ENCODE results near the gene ZC3H11A. TPM values are rescaled to one million over a fixed set of nuclear protein-coding genes. Genes with fewer than 3 reads are reported as not detected.

ZC3H11A gene
- total RNA-seq, 4 donors from 2014 or later, result 99.8 to 153 (median 110) TPM

GRCh38 chr1:203807196-203807595 is 11.8 kb downstream of the ZC3H11A start:
- Histone ChIP-seq H3K36me3 (peaks cover 45% of the 10 kb centered on the region), H3K27ac (no peak overlapping the region), H3K27me3 (no peaks in the 10 kb centered on the region), H3K4me1 (peaks cover 14% of the 10 kb centered on the region), H3K4me3 (no peak overlapping the region), H3K9me3 (no peaks in the 10 kb centered on the region)
- DNase-seq (ENCODE audit: low spot score in 2 of 2), result no peak
- WGBS, result 84% methylated on average over 2 of the region's 2 CpGs
- TF ChIP-seq POLR2AphosphoS5 (IDR thresholded peaks at IDR 0.05) (no peak), POLR2A (IDR thresholded peaks at IDR 0.05) (no peak), CTCF (IDR thresholded peaks at IDR 0.05) (no peak), EP300 (IDR thresholded peaks at IDR 0.05) (no peak)

- peaks cover 3% of the 10 kb centered on the region for H3K4me1 ChIP-seq
- no peak overlapping the region for H3K4me3 ChIP-seq
- no peak for DNase-seq (ENCODE audit: low spot score in 2 of 2)
- peaks cover 57% of the 10 kb centered on the region for H3K36me3 ChIP-seq
- WGBS, result 95% methylated on average over 2 of the region's 2 CpGs
- H3K27me3 ChIP-seq, result no peaks in the 10 kb centered on the region
- no peak overlapping the region for H3K27ac ChIP-seq
- TF ChIP-seq POLR2A (IDR thresholded peaks at IDR 0.05), result no peak
- no peak for TF ChIP-seq EP300 (IDR thresholded peaks at IDR 0.05)
- no peak for TF ChIP-seq POLR2AphosphoS5 (IDR thresholded peaks at IDR 0.05)
- TF ChIP-seq CTCF (IDR thresholded peaks at IDR 0.05), result no peak
- no peaks in the 10 kb centered on the region for H3K9me3 ChIP-seq
Measured at GRCh38 chr1:203813581-203814341, 18.3 kb downstream of the ZC3H11A start.

- TF ChIP-seq EP300 (IDR thresholded peaks at IDR 0.05) (no peak), POLR2A (IDR thresholded peaks at IDR 0.05) (no peak), POLR2AphosphoS5 (IDR thresholded peaks at IDR 0.05) (no peak), CTCF (IDR thresholded peaks at IDR 0.05) (no peak)
- no peak overlapping the region for H3K27ac ChIP-seq
- H3K4me3 ChIP-seq, result no peak overlapping the region
- no peaks in the 10 kb centered on the region for H3K4me1 ChIP-seq
- H3K9me3 ChIP-seq, result no peaks in the 10 kb centered on the region
- WGBS, result 95% methylated on average over 6 of the region's 6 CpGs
- no peak for DNase-seq (ENCODE audit: low spot score in 2 of 2)
- H3K27me3 ChIP-seq, result no peaks in the 10 kb centered on the region
- H3K36me3 ChIP-seq, result peaks cover 84% of the 10 kb centered on the region
Measured at GRCh38 chr1:203818399-203818798, 23.0 kb downstream of the ZC3H11A start.

- no peaks in the 10 kb centered on the region for H3K27me3 ChIP-seq
- no peak overlapping the region for H3K4me3 ChIP-seq
- WGBS, result 74% methylated on average over 1 of the region's 1 CpG
- H3K9me3 ChIP-seq, result no peaks in the 10 kb centered on the region
- TF ChIP-seq CTCF (IDR thresholded peaks at IDR 0.05), result no peak
- no peak for DNase-seq (ENCODE audit: low spot score in 2 of 2)
- no peak overlapping the region for H3K27ac ChIP-seq
- no peaks in the 10 kb centered on the region for H3K4me1 ChIP-seq
- H3K36me3 ChIP-seq, result peaks cover 83% of the 10 kb centered on the region
Measured at GRCh38 chr1:203823306-203823705, 27.9 kb downstream of the ZC3H11A start.

GRCh38 chr1:203826175-203826574 is 30.8 kb downstream of the ZC3H11A start:
- Histone ChIP-seq H3K4me3 (no peak overlapping the region), H3K27me3 (no peaks in the 10 kb centered on the region), H3K27ac (no peak overlapping the region), H3K9me3 (no peaks in the 10 kb centered on the region), H3K4me1 (no peaks in the 10 kb centered on the region), H3K36me3 (peaks cover 82% of the 10 kb centered on the region)
- DNase-seq (ENCODE audit: low spot score in 2 of 2), result no peak
- TF ChIP-seq EP300 (IDR thresholded peaks at IDR 0.05), result no peak
- TF ChIP-seq POLR2A (IDR thresholded peaks at IDR 0.05), result no peak
- no peak for TF ChIP-seq CTCF (IDR thresholded peaks at IDR 0.05)
- TF ChIP-seq POLR2AphosphoS5 (IDR thresholded peaks at IDR 0.05), result no peak
- WGBS, result 88% methylated on average over 2 of the region's 2 CpGs
